Activated CD4-positive, CD25-positive, alpha-beta regulatory T cell (primary cell): ENCODE data around the gene KIF5C.

Experiments used
- DNase-seq, 4 experiments: peaks; one replicate each; lab custom pipeline; 2025; lab: John Stamatoyannopoulos, UW

Gene KIF5C

DNA sequence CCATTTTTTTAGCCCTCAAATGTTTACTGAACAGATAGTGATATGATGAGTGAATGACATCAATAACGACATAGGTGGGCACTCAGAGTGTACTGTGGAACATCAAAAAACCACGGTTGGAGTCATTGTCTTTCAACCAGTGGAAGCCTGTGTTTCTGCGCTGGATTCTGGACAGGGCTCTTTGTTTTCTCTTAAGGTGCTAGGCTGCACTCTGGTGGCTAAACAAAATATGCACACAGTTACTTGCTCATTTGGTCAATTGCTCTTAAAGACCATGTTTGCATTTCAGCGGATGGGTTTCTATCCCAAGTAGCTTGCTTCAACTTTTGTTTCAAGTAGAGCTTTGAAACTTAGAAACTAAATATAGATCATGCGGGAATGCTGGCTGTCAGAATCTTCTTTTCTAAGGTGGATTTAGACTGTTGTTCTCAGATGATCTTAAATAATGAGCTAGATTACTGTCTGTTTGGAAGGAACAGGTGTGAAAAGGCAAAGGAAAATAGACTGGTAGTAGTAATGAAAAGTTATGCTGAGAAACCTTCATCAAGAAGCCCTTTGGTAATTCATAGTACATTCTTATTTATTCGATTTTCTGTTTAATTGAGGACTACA is 115.0 kb downstream of the KIF5C start:
- DNase-seq: peak in 1 of 4 experiments; percentile 3

DNA sequence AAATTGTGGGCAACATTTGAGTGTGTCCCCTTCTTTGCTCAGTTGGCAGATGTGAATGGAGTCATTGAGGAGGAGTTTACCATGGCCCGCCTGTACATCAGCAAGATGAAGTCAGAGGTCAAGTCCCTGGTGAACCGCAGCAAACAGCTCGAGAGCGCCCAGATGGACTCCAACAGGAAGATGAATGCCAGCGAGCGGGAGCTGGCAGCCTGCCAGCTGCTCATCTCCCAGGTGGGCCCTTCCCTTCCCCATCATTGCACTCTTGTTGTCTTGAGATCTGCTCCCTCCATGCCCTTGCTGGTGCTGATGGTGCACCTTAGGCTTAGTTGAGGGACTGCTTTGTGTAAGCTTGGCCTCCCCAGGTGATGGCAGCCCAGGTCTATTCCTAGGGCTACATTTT is 115.9 kb downstream of the KIF5C start:
- no peak for DNase-seq

DNA sequence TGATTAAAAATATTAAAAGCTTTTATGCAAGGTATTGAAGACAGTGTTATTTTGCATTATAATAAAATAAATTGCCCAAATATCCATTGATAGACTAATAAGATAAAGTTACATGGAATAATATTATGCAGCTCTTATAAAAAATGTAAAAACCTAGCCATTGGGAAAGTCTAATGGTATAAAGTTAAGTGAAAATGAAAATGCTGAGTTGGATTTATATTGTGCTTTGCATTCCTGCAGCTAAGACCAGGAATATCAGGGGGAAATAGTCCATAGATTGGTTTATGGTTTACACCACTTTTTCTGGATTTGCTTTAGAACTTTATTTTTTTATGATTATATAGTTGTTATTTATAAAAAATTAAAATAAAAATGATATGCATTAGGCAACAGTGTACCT is 117.4 kb downstream of the KIF5C start:
- DNase-seq: no peak

DNA sequence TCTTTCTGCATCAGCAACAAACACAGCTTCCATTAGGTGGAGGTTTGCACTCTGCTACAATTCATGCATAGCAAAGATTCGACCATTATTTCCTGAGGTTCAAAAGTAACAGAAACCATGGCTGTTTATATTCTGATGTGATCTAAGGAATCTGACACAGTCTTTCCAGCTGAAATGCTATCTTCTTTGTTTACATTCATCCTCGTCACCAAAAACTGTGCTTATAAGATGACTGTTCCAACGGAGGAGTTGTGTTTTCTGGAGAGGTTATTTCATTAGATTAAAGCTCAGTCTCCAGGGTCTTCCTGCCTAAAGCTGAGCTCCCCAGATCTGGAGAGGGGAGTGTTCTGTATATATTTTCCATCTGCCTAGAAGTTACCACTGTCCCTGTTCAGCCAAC is 118.3 kb downstream of the KIF5C start:
- no peak for DNase-seq

DNA sequence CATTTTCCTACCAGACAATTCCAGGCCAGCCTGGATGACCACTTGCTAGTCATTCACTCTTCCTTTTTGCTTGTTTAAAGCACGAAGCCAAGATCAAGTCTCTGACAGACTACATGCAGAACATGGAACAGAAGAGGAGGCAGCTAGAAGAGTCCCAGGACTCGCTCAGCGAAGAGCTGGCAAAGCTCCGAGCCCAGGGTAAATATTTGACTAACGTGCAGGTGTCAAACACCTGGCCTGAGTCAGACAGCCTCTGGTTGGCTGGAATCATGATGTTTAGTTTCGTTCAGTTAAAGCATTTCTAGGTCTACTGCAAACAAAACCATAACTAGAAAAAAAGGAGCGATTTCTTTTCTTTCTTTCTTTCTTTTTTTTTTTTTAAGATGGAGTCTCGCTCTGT is 119.3 kb downstream of the KIF5C start:
- no peak for DNase-seq

DNA sequence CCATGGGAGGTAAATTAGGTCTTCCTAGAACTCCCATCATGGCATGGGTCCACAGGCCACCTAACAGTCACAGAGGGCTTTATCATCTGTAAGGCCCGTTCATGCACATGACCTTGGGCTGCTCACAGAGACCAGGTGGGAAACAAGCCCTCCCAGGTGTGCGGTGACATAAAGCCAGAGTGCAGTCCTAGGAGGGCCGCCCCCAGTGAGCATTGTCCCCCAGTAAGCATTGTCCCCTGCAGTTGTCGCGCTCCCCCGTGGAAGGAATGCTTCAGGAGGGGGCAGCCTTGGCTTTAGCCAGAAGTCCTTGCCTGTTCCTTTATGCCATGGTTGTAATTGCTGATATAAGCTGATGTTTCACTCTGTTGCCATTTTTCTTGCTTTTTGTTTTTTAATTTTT is 121.8 kb downstream of the KIF5C start:
- no peak for DNase-seq

DNA sequence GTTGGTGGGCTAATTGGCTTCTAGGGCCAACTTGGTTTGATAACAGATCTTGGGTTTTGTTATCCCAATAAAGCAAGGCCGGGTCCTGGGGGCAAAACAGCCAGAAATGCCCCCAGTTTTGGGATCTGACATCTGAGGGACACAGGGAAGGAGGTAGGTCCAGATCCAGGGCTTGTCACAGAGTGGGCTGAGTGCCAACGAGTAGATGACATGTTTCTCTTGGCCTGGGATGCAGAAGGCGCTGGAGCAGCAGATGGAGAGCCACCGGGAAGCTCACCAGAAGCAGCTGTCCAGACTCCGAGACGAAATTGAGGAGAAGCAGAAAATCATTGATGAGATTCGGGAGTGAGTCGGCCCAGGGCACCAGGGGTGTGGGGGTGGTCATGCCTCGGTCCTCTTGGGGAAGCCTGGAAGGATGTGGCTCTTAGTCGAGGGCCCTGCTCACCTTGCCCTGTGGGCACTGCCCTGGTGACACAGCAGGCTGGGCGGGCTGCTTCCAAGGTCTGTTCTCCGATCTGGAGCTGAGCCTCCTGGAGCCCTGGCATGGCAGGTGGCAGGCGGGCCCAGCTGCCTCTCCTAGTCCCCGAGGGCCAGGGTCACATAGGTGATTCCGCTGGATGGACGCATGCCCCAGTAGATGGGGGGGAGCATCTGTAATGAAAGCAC is 123.3 kb downstream of the KIF5C start:
- DNase-seq: no peak

DNA sequence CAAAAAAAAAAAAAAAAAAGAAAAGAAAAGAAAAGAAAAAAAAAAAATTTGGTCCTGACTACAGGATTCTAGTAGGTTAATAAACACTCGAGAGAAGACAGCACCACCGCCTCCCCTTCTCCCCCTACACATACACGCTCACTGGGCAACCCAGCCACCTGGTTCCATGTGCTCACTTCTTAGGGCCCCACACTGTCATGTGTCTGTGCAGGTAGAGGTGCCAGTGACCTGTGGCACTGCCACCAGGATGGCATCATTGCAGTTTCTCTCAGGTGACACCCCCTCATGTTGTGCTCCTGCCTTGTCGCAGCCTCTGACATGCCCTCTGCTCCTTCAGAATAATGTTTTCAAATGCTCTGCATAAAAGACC is 123.8 kb downstream of the KIF5C start:
- DNase-seq: no peak

DNA sequence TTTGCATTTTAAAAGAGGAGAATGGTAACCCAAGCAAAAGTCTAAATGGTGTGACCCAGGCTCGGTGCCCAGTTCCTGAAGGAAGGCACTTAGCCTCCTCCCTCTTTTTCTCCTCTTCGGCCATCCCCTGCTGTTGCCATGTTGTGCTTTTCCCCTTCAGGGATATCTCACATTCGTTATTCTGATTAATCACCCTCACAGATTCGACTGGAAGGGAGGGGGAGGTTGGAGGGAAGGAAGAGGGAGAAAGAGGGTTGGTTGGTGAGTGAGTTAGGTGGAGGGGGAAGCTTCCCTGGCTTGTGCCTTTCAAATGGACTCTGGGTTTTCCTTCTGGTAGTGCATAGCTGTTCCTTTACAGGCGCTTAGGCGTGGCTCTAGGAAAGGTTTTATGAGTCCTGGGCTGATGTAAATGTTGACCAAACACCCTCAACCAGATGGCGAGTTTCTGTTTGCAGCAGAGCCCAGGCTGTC is 124.5 kb downstream of the KIF5C start:
- no peak for DNase-seq

DNA sequence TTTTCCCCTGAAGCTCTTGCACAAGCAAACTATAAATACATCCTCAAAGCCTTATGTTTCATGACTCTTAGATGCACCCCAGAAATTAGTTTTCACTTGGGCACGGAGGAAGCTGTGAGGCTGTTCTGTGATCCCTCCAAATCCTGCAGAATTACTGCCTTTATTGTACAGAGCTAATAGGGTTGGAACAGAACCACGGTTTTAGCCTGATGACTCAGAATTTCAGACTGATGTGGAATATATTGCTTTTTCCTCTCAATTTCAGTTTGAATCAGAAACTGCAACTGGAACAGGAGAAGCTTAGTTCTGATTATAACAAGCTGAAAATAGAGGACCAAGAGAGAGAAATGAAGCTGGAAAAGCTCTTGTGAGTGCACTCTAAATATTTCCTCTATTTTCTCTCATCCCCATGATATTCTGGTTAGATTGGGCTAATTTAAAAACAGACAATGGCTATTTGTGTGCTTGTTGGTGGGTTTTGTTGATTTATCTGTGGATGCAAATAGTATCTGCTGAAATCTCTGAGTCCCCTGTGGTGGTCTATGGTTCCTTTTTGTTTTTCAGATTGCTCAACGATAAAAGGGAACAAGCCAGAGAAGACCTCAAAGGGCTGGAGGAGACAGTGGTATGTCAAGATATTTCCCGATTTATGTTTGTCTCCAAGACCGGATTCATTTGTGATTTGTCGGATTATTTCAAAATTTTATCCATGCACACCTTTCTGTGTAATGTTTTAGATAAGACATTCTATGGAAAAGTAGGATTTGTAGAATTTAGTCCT is 125.3 kb downstream of the KIF5C start:
- no peak for DNase-seq

DNA sequence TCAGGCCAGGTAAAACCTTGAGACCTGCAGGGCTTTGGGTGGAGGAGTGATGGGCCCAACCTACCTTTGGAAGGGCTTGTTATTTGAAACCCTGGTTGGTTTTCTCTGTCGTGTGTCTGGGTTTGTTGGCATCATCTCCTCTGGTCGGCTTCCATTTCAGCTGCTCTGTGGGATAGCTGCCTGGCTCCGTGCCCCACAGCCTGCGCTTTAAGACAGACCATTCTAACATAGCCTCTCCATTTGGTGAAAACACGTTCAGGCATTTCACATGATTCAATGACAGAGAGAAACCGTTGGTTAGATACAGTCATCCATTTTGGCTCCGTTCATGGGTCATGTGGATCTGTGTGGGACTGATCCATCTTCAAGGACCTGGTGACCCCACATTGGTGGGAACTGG is 126.5 kb downstream of the KIF5C start:
- no peak for DNase-seq

DNA sequence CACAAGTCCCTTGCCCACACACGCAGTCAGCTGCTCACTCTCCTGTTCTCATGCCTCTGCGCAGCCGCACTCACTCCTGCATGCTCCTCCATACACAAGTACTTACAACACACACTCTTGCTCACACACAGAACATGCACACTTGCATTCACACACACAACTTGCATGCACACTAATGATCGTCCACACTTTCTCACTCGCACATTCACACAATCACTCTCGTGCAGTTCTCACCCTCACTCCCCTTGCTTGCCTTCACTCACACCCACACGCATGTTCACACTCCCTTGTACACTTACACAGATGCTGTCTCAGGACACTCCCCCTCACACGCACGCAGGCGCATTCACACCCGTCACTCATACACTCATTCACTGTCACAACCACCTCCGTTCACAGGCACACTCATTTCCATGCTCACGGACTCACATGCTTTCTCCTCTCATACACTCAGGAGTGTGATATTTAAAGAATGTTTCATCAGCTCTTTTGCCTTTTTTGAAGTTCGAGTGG is 127.4 kb downstream of the KIF5C start:
- DNase-seq: no peak

DNA sequence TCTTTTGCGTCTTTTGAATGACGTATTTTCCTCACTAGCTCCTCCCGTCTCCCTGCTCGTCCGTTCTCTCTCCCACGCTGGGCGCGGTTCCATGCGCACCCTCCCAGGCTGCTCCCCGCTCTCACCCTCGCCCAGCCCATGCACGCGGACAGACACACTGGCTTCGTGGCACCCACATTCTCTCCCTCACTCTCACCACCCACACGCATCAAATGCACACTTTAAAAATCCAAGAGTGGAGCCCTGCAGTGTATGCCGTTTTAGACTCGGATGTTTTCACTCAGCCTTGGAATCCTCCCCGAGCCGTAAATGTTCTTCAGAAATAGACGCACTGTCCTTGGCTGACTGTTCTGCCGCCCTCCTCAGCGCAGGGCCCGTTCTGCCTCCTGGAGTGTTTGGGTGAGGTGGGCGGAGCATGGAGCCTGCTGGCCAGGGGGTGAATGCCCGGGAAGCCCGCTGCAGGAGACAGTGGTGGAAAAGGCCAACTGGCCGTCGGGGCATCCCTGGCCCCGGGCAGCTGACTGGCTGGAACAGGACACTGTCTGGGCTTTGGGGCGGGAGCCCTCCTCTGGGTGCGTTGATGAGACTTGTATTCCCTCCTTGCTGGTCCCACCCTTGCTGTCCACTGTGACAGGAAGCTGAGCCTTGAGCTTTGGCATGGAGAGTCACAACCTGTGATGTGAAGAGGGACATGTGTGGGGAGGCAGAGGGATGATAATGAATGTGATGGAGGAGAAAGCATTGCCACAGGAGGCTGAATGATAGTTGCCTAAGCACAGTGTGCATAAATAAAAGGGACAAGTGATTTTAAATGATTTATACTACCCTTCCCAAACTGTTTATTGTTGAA is 128.1 kb downstream of the KIF5C start:
- no peak for DNase-seq

DNA sequence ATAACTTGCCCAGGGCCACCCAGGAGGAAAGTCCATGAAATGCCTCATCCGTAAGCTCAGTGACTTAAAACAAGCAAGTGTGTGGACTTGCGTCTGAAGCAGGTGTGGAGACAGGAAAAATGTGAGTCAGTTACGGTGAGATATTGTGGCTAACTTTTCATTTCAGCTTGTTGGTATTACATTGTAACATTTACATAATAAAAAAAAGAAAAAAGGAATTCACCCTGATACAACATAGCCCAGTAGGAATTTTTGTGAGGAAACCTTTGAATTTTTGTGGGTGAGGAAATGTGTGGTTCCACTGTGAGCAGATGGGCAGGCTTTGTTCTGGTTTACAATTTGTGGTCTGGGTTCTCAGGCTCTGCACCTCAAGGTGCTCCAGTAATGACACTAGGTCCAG is 129.8 kb downstream of the KIF5C start:
- DNase-seq: no peak

DNA sequence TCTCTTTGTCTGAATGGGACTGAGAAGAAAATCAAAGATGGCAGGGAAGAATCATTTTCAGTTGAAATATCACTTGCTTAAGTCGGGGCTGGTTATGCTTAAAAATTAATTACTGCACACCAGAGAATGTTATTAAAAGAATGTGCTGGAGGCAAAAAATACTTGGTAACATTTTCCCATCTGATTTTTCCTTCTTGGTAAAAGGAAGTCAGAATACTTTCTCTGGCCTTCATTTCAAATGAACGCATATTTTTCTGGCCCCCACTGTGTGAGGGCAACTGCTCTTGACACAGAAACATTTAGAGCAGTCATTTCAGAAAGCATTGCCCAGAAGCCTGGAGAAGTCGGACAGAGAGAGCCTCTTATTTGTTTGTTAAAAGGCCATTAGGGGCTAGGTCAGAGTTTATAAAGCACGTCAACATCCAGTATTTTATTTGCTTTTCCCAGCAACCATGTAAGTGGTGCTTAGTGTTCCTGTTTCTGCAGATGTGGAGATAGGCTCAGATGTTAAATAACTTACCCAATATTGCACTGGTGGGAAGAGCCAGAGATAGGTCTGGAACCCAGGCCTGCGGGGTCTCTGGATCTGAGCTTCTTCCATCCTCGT is 130.5 kb downstream of the KIF5C start:
- no peak for DNase-seq

DNA sequence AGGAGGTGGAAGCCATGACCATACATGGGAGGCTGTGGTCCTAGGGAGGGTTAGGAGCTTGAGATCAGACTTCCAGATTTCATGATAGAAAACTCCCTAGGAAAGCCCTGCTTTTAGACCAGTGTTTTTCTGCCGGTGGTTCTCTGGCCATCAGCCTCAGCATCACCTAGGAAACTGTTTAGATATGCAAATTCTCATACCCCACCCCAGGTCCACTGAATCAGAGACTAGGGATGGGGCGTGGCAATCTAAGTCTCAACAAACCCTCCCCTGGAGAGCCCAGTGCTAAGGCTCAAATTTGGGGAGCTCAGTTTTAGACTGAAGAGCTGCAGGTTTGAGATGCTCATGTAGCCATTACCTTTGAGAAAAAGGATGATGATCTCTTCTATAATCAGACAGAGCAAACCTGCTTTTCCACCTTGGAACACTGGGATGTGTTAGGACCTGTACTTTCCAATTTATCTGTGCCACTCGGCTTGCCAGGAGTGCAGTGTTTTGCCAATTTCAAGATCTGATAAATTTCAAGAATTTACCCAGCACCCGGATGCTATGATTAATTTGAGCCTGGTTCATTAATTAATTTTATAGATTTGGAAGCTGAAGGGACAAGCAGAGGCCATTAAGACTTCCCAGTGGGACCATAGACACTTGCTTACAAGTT is 132.0 kb downstream of the KIF5C start:
- DNase-seq: no peak

DNA sequence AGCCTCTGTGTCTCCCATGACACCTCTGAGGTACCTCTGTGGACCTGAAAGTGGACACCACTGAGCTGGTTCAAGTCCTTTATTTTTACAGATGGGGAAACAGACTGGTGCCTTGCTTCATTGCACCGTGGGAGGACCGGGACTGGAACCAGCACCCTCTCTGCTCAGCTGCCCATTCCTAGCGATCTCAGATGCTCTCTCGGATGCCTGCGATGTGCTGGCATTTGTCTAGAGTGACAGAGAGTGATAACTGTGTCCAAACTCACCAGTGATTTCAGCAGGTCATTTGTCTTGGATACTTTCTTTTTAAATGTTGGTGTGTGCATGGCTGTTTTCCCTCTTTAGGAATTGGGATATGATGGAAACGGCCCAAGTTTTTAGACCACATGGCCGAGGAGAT is 133.4 kb downstream of the KIF5C start:
- no peak for DNase-seq

DNA sequence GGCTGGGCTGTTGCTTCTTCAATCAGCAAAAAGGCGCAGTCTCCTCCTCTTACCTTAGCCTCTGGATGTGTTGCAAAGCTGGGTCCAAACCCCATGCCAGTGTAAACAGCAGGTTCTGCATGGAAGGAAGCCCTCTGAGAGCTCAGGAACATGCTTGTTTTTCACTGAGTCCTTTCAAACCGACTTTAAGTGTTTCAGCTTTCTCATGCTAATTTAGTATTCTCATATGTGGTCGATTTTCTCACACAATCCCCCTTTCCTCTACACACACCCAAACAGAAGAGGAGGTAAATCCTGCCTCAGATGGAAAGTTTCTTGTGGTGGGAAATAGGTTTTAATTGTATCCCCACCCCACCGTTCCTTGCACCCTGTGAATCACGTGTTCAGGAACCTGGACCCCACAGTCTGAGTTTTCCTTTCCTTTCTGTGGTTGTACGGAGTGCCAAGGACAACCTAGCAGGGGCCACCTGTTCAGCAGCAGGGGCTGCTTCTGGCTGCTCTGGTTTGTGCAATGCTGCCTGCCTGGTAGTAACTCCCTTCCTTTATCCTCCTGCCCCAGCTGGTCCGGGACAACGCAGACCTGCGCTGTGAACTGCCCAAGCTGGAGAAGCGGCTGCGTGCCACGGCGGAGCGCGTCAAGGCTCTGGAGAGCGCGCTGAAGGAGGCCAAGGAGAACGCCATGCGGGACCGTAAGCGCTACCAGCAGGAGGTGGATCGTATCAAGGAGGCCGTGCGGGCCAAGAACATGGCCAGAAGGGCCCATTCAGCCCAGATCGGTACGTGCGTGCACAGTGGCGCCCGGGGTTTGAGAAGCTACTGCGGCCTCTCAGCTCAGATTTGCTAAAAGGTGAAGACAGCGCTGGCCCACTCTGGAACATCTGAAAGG is 134.8 kb downstream of the KIF5C start:
- DNase-seq: no peak

DNA sequence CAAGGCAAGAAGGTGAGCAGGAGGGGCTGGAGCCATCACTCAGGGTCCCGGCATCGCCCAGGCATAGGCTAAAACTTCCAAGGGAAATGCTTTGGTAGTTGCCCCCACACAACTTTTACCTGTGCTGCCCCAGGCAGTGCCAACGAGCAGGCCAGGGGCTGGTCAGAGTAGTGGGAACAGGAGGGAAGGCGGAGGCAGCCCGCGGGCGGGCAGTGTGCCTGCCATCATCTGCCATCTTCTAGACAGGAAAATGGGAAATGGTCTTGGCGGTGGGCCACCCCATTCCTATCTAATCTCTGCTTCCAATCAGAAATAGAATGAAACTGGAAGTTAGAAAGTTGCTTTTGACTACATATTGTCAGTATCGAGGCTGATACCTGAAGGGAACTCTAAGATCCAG is 137.5 kb downstream of the KIF5C start:
- DNase-seq: no peak

DNA sequence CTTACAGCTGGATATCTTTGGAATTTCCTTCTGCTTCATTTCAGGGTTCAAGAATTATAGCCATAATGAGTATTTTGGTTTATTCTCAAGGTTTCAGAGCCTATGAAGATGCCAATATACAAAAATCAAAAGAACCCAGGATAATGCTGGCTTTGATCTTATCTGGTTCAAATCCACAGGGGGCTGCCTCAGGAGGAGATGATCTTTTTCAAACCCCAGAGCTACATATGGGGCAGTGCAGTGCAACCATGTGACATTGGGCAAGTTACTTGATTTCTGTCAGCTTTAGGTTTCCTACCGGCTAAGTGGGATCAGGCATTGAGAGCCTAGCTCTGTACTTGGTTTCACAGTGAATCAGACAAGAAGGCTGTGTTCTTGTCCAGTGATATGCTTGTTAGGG is 140.5 kb downstream of the KIF5C start:
- DNase-seq: no peak
